RPMI8226 (cell line): ENCODE results near the gene METRNL.

Experiments
- DNase-seq: peaks from one replicate; pipeline ENCODE4 v3.0.0-alpha.2; 2015

METRNL gene

DNA sequence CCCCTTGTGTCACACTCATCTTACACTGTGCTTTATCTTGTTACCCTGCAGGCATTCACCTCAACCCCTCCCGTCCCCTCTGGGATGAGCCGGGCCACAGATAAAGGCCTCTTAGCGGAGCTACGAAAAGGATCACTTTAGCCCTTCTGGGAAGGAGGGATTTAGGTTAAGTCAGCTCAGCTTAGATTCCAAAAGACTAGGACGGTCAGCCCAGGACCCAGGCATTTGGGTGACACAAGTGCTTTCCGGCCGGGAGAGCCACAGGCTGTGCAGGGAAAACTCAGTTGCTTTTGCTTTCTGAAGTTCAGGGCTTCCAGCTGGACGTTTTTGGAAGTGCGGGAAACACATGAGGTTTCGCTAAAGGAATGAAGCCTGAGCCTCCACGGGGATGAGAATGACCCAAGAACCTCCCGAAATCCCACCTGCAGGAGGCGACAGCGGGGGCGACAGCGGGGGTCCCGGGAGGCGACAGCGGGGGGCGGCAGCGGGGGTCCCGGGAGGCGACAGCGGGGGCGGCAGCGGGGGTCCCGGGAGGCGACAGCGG lies 11.6 kb upstream of the METRNL start:
- no peak for DNase-seq

DNA sequence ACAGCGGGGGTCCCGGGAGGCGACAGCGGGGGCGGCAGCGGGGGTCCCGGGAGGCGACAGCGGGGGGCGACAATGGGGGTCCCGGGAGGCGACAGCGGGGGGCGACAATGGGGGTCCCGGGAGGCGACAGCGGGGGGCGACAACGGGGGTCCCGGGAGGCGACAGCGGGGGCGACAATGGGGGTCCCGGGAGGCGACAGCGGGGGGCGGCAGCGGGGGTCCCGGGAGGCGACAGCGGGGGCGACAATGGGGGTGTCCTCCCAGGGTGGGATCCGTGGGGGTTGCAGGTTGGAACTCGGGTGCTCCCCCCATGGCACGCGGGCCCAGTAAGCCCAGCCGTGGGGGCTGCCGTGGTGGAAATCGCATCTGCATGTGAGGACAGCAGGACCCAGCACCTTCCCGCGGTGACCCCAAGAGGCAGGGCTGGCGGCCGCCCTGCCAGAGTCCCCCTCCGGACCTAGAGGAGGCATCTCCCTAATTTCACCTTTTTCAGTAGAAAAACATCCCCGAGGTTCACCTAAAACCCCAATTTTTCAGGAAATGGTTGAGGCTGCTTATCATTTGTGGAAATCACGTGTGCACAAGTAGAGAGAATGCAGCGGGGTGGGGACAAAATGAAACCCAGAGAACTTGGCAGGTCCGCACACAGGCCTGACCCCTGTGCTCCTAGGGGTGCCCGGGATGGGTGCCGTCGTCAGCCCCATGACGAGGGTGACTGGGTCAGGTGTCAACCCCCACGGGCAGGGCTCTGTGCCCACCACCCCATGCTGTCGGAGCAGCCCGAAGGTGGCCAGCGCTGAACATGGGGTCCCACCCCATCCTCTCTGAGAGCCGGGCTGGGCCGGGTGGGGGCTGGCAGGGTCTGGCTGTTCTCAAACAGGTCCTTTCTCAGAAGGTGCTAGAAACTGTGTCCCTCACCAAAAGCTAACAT lies 10.5 kb upstream of the METRNL start:
- no peak for DNase-seq

DNA sequence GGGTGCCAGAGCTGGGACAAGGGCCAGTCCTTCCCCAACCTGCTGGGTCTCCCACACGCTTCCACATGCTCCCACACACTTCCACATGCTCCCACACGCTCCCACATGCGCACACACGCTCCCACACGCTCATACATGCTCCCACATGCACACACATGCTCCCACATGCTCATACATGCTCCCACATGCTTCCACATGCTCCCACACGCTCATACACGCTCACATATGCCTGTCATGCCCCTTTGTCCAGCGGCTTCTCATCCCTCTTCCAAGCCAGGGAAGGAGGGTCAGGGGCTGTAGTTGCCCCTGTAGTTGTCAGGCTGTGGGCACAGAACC lies 9.9 kb upstream of the METRNL start:
- no peak for DNase-seq

DNA sequence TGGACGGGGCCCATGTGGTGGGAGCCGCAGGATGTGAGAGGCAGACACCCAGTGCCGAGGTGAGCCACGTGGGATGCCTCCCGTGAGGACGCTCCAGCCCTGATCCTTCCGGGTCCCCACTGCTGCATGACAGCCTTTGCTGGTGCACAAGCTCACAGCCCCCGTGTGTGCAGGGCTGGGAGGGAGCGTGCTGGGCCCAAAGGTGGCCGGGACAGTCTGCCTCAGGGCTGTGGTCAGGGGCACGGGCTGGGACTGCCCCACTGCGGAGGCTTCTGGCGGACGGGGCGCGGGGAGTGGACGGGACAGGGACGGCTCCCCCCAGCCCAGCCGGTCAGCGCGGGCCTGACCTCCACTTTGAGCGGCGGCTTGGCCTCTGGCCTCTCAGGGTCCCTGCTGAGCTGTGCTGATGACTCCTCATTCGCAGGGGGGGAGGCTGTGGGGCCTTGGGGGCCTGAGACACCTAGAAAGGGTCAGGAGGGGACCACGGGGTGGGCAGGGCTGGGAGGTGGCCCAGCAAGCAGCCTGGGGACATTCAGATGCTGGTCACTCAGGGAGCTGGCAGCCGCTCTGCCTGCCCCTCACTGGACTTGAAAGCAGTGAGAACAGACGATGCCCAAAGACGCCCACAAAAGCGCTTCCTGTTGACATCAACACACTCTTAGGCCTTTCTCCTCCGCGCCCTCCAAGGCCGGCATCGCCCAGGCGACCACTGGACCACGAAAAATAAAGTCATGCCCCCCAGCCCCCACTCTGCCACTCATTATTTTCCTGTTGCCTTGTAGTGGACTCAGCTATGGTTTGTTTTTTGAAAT lies 9.3 kb upstream of the METRNL start:
- no peak for DNase-seq

- DNase-seq: no peak
These were observed 8.5 kb upstream of the METRNL start for GRCh38 chr17:83070800-83071341.

DNA sequence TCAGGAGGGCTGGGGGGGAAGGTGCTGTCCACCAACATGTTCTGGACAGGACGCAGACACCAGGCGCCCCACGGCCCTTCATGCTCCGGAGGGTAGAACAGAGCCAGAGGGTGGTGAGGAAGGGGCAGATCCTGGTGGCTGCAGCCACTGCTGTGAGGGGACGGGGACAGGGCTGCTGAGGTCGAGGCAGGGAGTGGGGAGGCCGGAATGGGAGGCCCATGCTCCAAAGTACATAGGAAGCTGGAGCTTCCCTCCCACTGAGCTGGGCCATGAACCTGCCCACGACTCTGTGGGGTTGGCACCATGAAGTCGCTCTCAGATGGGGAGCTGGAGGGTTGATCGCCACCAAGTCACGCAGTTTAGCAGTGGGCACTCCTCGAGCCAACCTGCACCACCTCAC lies 8.0 kb upstream of the METRNL start:
- no peak for DNase-seq

DNA sequence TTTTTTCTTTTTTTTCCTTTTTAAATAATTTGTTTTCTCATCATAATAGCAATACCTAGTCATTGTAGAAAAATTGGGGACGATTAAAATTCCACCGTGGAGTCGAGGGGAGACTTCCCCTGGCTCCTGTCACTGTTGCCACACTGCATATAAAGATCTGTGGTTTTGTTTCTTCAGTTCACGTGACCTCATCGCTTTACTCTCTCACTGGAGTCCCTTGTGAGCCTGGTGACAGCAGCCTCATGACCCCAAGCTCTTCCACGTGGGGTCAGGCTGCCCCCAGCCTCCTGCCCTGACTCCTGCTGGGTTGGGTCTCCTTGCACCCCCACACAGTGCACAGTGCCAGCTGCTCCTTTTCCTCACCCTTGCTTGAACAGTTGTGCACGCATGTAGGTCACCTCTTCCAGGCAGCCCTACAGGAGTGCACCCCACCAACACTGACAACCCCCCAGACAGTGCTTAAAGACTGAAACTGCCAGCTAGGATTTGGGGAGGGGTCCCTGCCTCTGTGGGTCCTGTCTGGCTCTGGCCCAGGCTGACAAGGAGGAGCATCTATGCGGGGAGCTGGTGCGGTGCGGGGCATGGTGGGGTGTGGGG lies 7.3 kb upstream of the METRNL start:
- no peak for DNase-seq

- no peak for DNase-seq
These were observed 6.6 kb upstream of the METRNL start for GRCh38 chr17:83072600-83073358.

DNA sequence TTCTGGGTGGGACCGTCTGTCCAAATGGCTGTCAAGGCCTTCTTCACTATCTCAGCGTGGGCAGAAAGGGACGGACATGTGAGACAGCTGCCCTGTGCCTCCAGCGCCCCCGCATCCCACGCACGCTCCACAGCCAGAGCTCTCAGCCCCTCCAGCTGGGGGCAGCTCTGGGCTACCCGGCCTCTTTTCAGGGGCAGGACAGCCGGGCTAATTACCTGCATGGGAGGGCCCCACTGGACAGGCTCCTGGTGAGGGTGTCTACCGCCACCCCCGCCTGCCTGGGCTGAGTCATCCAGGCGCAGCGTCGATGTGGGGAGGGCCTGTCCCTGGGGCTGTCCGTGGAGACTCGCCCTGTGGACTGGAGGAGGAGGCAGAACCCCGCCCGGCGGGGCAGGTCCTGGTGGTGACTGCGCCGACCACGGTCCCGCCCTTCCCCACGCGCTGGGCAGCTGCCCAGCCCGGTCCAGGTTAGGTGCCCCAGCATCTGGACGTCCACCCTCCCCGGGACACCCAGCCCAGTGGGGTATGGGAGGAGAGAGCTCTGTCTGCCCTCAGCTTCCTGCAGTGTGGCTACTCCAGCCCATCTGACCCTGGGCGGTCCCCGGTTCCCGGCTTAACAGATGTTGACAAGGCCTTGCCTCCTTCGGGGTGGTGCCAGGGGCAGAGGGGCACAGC lies 5.9 kb upstream of the METRNL start:
- DNase-seq: no peak

- DNase-seq: no peak
These were observed 4.8 kb upstream of the METRNL start for GRCh38 chr17:83074486-83075223.

DNA sequence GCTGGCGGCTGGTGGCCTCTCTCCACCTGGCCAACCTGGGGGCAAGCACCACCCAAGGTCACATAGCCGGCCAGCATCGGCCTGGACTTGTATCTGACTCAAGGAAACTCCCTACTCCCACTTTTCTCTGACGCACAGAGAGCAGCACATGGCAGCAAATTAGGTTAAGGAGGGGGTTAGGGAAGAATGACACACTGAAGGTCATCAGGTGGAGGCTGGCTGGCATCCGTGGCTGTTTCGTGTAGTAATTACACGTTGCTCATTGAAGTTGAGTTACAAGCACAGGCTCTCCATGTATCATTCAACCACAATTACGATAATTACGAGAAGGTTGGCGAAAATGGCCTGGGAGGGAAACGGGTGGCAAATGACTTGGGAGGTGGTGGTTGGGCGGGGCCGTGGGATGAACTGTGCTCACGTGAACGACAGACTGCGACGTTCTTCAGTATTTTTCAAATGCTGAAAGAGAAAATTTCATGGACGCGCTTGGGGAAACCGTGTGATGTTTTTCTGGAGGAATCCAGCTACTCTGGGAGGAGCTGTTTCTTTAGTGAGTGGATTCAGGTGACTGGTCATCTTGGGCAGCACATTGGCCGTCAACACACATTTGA lies 4.0 kb upstream of the METRNL start:
- no peak for DNase-seq

GRCh38 chr17:83076938-83077337 lies 2.5 kb upstream of the METRNL start:
- DNase-seq: peak; percentile 33

GRCh38 chr17:83077411-83077810 lies 2.0 kb upstream of the METRNL start:
- DNase-seq: no peak

DNA sequence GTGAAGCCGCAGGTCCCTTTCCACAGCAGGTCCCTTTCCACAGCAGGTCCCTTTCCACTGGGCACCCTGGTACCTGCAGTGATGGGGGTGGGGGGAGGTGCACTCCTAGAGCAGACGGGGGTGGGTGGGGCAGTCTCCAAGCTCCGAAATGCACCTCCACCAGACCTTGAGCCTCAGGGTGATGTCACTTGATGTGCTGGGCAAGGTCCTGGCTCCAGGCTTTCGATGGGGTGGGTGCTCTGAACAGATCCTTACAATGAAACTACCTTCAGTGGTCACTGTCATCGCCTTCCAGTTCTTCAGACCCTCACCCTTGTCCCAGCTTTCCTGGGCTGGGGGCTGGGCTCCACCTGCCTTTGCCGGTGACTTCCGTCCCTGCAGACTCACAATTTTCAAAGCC lies 1.5 kb upstream of the METRNL start:
- no peak for DNase-seq

- DNase-seq: peak; percentile 25
These were observed 744 bp upstream of the METRNL start for GRCh38 chr17:83078378-83079351.

GRCh38 chr17:83079766-83080578 lies 563 bp downstream of the METRNL start:
- peak; percentile 30 for DNase-seq

DNA sequence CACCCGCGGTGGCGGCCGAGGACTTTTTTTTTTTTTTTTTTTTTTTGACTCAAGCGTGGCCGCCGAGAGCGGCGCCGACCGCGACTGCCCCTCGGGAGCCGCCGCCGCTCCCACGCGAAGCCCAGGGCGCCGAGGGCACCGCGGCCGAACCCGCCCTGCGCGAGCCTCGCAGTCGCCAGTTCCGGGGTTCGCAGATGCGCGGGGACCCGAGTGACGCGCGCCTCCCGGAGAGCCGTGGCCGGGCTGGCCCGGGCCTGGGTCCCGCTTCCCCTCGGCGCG lies 1.1 kb downstream of the METRNL start:
- peak; percentile 33 for DNase-seq

DNA sequence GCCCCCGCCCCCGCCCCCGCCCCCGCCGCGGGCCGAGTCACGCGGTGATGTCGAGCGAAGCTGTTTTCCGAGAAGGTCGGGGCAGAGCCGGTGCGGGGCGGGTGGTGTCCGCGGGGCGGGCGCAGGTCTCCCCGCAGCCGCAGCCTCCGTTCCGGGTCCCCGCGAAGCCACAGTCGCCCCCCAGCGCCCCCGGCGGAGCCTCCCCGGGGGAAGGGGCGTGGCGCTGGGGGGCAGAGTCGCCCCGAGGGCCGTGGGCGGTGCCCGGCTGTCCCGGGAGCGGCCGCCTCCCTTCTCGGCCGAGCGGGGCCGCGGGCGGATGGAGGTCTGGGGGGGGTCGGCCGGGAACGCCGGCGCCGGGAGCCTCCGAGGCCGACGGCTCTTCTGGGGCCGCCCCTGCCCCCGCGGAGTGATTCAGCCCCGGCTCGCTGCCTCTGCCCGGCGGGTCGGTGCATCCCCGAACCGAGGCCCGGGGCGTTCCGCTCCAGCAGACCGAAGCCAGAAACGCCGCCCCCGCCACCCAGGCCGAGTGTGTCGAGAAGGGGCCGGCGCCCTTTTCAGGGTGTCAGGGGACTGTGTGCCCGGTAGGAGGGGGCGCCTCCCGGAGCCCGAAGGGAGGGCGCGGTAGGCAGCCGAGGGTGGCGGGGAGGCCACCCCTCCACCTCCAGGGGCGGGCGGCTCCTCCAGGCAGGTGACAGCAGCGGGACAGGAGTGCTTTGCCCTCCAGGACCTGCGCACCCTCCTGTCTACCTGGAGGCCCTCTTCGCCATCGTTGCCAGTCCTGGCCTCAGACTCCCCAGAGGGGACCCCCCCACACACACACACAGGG lies 1.7 kb downstream of the METRNL start:
- DNase-seq: no peak
